HL-60 (cell line): ENCODE data around the gene SLC4A4.

Experiments
- DNase-seq, 2 experiments: peaks; one replicate each; pipeline ENCODE4 v3.0.0-alpha.2; 2010 to 2020; ENCODE audit warnings: low read depth in 1 of 2, low spot score in 1 of 2
- H3K27ac ChIP-seq: fragments of 250-450 bp; sonication (Bioruptor Pico); replicated peaks from 2 replicates; pipeline ENCODE4 v1.5.1; 2020; ENCODE audit warnings: mild to moderate bottlenecking, moderate library complexity
- H3K27me3 ChIP-seq: fragments of 250-450 bp; sonication (Bioruptor Pico); 2 replicates; pipeline ENCODE4 v1.5.1; 2021; ENCODE audit warnings: mild to moderate bottlenecking, moderate library complexity; ENCODE audit not compliant: insufficient read depth, poor library complexity, severe bottlenecking
- H3K4me3 ChIP-seq: replicated peaks from 2 replicates; pipeline ENCODE4 v1.5.1; 2011; ENCODE audit warnings: mild to moderate bottlenecking, control low read depth, low read length; ENCODE audit not compliant: insufficient read depth
- GABPA ChIP-seq: IDR thresholded peaks from 2 replicates; pipeline ENCODE4 v1.6.1; 2012; ENCODE audit warnings: low read depth
- POLR2AphosphoS5 ChIP-seq: IDR thresholded peaks from 2 replicates; pipeline ENCODE4 v1.6.1; 2012; ENCODE audit warnings: low read depth
- REST ChIP-seq: IDR thresholded peaks from 2 replicates; pipeline ENCODE4 v1.6.1; 2012; ENCODE audit warnings: low read depth; ENCODE audit not compliant: insufficient replicate concordance
- SPI1 ChIP-seq: IDR thresholded peaks from 2 replicates; pipeline ENCODE4 v1.6.1; 2012; ENCODE audit warnings: low read depth, mild to moderate bottlenecking, borderline replicate concordance
- long read RNA-seq: library from polyadenylated mRNA; unstranded; transcript quantifications from one replicate; pipeline ENCODE4 v2.0.0, GENCODE V29; 2020
- TF ChIP-seq, protein P1 (sequence below): IDR thresholded peaks from one replicate; pipeline ENCODE4 v1.5.1; 2011; ENCODE audit warnings: low read length, control low read depth, inconsistent platforms; ENCODE audit not compliant: insufficient read depth

SLC4A4 gene
- long read RNA-seq, partial matches to known transcripts = 0 of 1 reads
- long read RNA-seq, other reads (novel, unspliced or antisense) = 1 of 1 reads

DNA sequence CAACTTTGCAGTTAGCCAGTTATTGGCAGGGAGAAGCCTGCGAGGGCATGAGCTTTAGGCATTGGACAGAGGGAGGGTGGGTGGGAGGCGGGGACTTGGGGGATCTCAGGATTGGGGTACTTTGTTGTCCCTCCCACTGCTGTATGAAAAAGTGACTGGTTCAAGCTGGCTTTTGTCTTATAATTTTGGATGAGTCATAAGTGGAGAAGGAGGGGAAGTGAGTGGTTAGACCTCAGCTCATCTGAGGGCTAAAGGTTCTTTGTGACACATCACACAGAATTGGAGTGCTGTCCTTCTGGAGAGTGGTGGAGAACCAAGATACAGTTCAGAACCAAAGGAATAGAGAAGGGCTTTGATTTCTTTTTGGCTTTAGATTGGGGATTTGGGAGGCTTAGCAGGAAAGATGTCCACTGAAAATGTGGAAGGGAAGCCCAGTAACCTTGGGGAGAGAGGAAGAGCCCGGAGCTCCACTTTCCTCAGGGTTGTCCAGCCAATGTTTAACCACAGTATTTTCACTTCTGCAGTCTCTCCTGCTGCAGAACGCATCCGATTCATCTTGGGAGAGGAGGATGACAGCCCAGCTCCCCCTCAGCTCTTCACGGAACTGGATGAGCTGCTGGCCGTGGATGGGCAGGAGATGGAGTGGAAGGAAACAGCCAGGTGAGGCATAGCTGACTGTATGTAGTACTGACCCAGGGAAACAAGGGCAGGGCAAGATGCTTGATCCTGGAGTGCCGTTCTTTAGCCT is at the start of gene SLC4A4:
TSS of gene SLC4A4 (plus strand) at position 175 of the 748 bp plus-strand sequence.
- no peak within 1 kb of the TSS for H3K4me3 ChIP-seq
- DNase-seq = no peak
- H3K27ac ChIP-seq = no peak within 1 kb of the TSS
- TF ChIP-seq SPI1 (no peak), POLR2AphosphoS5 (no peak), REST (no peak), GABPA (no peak)
- TF ChIP-seq, protein P1, sequence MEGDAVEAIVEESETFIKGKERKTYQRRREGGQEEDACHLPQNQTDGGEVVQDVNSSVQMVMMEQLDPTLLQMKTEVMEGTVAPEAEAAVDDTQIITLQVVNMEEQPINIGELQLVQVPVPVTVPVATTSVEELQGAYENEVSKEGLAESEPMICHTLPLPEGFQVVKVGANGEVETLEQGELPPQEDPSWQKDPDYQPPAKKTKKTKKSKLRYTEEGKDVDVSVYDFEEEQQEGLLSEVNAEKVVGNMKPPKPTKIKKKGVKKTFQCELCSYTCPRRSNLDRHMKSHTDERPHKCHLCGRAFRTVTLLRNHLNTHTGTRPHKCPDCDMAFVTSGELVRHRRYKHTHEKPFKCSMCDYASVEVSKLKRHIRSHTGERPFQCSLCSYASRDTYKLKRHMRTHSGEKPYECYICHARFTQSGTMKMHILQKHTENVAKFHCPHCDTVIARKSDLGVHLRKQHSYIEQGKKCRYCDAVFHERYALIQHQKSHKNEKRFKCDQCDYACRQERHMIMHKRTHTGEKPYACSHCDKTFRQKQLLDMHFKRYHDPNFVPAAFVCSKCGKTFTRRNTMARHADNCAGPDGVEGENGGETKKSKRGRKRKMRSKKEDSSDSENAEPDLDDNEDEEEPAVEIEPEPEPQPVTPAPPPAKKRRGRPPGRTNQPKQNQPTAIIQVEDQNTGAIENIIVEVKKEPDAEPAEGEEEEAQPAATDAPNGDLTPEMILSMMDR = no peak
- no peaks in the 10 kb centered on the region for H3K27me3 ChIP-seq

GRCh38 chr4:71290074-71290473 is 48.7 kb upstream of the SLC4A4 start:
- no peak overlapping the region for H3K27ac ChIP-seq
- H3K27me3 ChIP-seq = no peaks in the 10 kb centered on the region
- no peak overlapping the region for H3K4me3 ChIP-seq
- DNase-seq = no peak
- TF ChIP-seq GABPA = no peak
- no peak for TF ChIP-seq SPI1
- TF ChIP-seq, protein P1 = no peak
- TF ChIP-seq REST = no peak
- TF ChIP-seq POLR2AphosphoS5 = no peak

- no peaks in the 10 kb centered on the region for H3K27me3 ChIP-seq
- H3K4me3 ChIP-seq = no peak overlapping the region
- DNase-seq = no peak
- no peak for TF ChIP-seq SPI1
- H3K27ac ChIP-seq = no peak overlapping the region
Observed at GRCh38 chr4:71290476-71290875, 48.3 kb upstream of the SLC4A4 start.

GRCh38 chr4:71292228-71292627 is 46.6 kb upstream of the SLC4A4 start:
- TF ChIP-seq POLR2AphosphoS5 = no peak
- TF ChIP-seq SPI1 = no peak
- TF ChIP-seq, protein P1 = no peak
- no peak for TF ChIP-seq REST
- no peak for TF ChIP-seq GABPA
- Histone ChIP-seq H3K27me3 (no peaks in the 10 kb centered on the region), H3K4me3 (no peak overlapping the region), H3K27ac (no peak overlapping the region)
- DNase-seq = no peak
